ENCODE data around the gene KPNA3.

The KPNA3 gene

DNA sequence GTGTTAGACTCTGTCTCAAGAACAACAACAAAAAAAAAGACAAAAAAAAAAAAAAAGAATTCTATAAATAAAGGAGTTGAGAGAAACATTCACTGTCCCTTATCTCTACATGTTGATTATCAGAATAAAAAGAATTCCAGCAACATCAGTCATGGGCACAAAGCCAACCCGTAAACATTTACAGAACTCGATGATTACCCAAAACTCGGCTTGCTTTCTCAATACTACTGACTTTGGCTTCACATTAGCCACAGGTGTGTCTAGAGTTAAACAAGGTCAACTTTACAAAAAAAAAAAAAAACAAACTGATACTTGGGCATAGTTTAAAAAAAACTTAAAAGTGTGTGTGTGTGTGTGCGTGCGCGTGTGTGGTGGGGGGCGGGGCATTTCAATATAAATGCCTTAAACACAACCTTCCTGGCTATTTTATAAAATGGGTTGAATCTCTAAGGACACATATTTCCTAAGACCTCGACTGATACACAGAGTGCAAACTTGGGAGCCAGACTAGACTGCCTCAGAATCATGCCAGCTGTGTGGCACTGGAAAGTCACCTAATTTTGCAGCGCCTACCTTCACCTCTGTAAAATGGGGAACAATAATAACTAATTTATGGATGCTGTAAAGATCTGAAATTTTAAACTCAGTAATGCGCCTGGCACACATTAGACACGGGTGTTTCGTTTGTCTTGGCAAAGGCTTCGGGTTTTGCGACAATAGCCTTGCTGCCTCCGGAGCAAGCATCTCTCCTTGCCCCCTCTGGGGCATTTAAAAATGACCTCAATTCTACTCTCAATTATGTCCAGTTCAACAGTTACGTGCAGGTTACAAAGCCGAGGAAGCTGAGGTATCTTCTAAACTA, 102.1 kb downstream of the KPNA3 start:
- no peak for DNase-seq (ENCODE audit: low read depth)
- TF ChIP-seq, protein P1, sequence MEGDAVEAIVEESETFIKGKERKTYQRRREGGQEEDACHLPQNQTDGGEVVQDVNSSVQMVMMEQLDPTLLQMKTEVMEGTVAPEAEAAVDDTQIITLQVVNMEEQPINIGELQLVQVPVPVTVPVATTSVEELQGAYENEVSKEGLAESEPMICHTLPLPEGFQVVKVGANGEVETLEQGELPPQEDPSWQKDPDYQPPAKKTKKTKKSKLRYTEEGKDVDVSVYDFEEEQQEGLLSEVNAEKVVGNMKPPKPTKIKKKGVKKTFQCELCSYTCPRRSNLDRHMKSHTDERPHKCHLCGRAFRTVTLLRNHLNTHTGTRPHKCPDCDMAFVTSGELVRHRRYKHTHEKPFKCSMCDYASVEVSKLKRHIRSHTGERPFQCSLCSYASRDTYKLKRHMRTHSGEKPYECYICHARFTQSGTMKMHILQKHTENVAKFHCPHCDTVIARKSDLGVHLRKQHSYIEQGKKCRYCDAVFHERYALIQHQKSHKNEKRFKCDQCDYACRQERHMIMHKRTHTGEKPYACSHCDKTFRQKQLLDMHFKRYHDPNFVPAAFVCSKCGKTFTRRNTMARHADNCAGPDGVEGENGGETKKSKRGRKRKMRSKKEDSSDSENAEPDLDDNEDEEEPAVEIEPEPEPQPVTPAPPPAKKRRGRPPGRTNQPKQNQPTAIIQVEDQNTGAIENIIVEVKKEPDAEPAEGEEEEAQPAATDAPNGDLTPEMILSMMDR (IDR thresholded peaks at IDR 0.05; ENCODE audit: low read depth, low read length, missing control alignments): no peak
- in situ Hi-C loops (cut with HindIII; ENCODE audit: low sequenced_read_pairs): no loop called here
- H3K4me3 ChIP-seq (ENCODE audit: low read depth, low read length): peak overlapping the region; percentile 62

DNA sequence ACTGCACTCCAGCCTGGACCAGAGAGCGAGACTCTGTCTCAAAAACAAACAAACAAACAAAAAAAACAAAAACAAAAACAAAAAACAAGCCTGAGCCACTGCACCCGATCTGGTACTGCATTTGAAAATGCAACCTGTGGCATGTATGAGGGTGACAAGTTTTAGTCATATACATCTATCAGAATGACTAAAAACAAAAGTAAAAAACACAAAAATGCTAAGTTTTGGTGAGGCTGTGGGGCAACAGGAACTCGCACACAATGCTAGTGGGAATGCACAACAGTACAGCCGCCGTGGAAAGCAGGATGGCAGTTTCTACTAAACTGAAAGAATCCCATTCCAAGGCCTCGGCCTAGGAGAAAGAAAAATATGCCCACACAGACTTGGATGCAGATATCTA, 109.0 kb downstream of the KPNA3 start:
- DNase-seq (ENCODE audit: low read depth): no peak
- TF ChIP-seq, protein P1 (IDR thresholded peaks at IDR 0.05; ENCODE audit: low read depth, low read length, missing control alignments): no peak
- in situ Hi-C loops (cut with HindIII; ENCODE audit: low sequenced_read_pairs): no loop called here
- no peak overlapping the region for H3K4me3 ChIP-seq (ENCODE audit: low read depth, low read length)

DNA sequence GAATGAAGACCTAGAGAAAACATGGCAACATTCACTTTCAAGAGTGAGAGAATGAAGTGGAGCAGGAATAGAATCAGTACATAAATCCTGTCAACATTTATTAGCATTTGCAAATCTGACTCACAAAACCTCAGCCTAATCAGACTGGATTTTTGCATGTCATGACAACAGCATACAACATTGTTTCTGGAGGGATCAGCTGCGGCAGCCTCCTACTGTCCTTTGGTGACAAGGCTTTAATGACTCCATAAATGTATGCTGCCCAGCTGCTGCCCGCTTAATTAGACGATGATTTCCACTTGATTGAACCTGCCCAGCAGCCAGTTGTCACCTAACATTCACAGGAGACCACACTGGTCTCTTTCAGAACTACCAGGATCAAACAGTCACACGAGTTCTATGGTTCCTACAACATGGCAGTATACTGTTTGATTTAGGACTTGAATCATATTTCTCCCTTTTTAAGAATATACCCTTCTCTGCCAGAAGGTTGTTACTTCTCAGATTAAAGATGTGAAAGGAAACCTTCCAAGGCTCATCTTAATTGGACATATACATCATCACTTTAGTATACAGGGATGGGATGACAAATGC, 110.5 kb downstream of the KPNA3 start:
- no peak overlapping the region for H3K4me3 ChIP-seq (ENCODE audit: low read depth, low read length)
- DNase-seq (ENCODE audit: low read depth): no peak
- TF ChIP-seq, protein P1 (IDR thresholded peaks at IDR 0.05; ENCODE audit: low read depth, low read length, missing control alignments): no peak
- in situ Hi-C loops (cut with HindIII; ENCODE audit: low sequenced_read_pairs): no loop called here

DNA sequence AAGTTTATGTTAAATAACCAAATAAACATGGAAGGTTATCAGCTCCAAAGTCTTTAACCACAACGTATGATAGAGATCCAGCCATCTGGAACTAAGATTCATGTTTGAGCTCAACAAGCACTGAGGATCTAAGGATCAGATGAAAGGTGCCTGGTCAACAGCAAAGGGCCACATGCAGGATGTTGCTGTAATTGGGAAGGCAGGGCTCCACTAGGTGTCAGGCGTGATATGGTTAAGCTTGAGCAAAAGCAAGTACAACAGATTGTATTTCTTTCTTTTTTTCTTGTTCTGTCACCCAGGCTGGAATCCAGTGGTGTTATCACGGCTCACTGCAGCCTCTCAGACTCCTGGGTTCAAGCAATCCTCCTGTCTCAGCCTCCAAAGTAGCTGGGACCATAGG, 113.2 kb downstream of the KPNA3 start:
- DNase-seq (ENCODE audit: low read depth): no peak
- TF ChIP-seq, protein P1 (IDR thresholded peaks at IDR 0.05; ENCODE audit: low read depth, low read length, missing control alignments): peak; percentile 38
- no peak overlapping the region for H3K4me3 ChIP-seq (ENCODE audit: low read depth, low read length)
- in situ Hi-C loops (cut with HindIII; ENCODE audit: low sequenced_read_pairs): no loop called here

DNA sequence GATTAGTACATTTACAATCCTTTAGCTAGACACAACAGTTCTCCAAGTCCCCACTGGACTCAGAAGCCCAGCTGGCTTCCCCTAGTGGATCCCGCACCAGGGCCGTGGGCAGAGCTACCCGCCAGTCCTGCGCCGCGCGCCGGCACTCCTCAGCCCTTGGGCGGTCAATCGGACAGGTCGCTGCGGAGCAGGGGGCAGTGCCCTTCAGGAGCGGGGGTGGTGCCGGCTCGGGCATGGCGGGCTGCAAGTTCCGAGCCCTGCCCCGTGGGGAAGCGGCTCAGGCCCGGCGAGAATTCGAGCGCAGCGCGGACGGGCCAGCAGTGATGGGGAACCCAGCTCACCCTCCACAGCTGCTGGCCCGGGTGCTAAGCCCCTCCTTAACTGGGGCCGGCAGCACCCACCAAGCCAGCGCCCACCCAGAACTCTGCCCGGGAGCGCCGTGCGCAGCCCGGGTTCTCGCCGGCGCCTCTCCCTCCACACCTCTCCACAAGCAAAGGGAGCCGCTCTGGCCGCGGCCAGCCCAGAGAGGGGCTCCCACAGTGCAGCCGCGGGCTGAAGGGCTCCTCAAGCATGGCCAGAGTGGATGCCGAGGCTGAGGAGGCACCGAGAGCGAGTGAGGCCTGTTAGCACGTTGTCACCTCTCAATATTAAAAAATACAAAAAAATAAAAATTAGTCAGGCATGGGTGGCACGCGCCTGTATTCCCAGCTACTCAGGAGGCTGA, 114.1 kb downstream of the KPNA3 start:
- no peak overlapping the region for H3K4me3 ChIP-seq (ENCODE audit: low read depth, low read length)
- TF ChIP-seq, protein P1 (IDR thresholded peaks at IDR 0.05; ENCODE audit: low read depth, low read length, missing control alignments): no peak
- DNase-seq (ENCODE audit: low read depth): no peak
- in situ Hi-C loops (cut with HindIII; ENCODE audit: low sequenced_read_pairs): no loop called here

DNA sequence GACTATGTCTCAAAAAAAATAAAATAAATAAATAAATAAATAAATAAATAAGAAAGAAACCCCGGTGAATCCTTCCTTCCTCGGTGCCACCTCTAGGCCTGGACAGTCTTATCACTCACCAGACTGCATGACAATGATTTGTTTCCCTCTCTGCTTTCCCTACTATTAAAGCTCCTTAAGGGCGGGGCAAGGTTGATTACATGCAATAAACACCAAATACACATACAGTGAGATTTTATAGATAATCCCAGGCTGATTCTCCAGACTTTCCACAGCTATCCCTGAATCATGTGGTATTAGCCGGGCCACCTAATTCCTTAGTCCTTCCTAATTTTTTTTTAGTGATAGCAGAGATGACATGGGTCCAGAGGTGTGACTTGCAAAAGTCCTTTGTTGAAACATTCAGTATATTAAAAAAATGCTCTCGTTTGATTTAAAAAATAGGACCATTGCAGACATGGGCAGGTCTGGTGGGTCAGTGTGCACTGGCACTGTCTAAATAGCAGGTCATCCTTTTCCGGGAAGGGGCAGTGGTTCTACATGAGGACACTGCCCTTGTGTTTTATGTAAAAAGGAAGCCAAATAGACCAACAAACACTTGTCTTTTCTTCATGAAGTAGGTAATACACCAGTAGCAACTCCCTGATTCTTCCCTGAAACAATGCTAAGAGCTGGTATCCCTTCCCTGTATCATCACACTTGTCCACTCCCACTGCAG, 115.7 kb downstream of the KPNA3 start:
- DNase-seq (ENCODE audit: low read depth): no peak
- H3K4me3 ChIP-seq (ENCODE audit: low read depth, low read length): no peak overlapping the region
- TF ChIP-seq, protein P1 (IDR thresholded peaks at IDR 0.05; ENCODE audit: low read depth, low read length, missing control alignments): no peak
- in situ Hi-C loops (cut with HindIII; ENCODE audit: low sequenced_read_pairs): no loop called here
